HG03460 (cell line): ENCODE measurements around the gene AKAP13.

Experiments used
- ATAC-seq: cut with Tn5 transposase; IDR thresholded peaks from one replicate; pipeline ENCODE4 v1.9.1; 2021; ENCODE audit not compliant: unreplicated experiment

AKAP13 gene

DNA sequence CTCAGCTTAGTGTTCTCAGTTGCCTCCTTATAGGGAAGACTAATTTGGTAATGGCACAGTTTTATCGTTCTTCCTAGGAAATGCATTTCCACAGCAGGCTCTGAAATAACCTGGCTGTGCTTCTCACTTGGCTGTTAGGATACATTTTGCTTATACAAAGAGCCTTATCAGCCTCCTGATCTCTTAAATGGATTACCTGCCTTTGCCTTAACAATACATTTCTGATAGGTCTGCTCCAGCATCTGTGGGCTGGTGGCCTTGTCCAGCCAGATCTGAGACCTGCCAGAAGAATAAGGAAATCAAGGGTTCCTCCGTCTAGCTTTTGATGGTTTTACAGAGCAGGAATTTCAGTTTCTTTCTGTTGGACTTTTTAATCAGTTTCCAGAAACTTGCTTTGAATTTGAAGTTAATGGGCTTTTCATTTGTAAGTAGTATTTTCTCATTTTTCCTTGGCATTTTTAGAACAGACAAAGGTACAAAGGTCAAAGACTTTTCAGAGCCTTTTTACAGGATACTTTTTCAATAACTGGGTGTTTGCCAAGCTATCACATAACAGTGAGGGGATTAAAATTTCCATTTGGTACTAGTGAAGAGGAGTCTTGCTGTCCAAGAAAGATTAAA is 116.3 kb downstream of the AKAP13 start:
- ATAC-seq: no peak

DNA sequence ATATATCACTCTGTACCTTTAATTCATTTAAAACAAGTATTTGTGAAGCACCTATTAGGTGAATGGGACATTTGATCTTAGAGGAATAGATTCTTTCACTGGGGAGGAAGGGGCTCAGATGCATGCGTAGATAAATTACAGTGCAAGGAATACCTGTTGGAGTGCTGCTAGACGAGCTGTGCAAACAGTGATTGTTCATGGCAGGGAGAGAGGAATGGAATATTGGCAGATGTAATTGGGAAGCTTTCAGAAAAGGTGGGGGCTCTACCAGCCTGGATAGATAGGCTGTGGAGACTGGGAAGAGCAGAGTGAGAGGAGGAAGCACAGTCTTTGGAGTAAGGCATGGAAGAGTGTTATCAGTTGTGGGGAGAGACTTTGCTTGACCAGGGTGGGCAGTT is 116.8 kb downstream of the AKAP13 start:
- no peak for ATAC-seq

GRCh38 chr15:85498471-85498870 is 118.1 kb downstream of the AKAP13 start:
- ATAC-seq: no peak

DNA sequence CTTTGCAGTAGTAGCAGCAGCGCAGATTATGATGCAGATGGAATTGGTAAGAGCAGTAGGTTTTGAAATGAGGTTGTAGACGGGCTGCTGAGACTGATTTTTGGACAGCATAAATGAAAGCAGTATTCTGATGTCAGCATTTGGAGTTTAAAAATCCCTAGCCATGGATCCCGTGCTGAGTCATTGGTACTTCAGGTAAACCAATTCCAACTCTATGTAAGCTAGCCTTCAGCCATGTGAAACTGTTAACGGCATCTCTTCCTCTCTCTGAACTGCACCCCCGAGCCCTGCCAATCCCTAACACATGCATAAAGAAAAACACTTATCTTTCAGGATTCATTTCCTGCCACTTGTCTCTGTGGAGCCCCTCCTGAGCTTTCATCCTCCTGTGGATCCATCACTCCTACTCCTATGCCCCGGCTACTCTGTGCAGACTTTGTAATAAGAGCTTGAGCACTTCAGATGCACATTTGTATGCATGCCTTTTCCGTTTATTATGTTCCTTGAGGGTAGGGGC is 119.0 kb downstream of the AKAP13 start:
- no peak for ATAC-seq

DNA sequence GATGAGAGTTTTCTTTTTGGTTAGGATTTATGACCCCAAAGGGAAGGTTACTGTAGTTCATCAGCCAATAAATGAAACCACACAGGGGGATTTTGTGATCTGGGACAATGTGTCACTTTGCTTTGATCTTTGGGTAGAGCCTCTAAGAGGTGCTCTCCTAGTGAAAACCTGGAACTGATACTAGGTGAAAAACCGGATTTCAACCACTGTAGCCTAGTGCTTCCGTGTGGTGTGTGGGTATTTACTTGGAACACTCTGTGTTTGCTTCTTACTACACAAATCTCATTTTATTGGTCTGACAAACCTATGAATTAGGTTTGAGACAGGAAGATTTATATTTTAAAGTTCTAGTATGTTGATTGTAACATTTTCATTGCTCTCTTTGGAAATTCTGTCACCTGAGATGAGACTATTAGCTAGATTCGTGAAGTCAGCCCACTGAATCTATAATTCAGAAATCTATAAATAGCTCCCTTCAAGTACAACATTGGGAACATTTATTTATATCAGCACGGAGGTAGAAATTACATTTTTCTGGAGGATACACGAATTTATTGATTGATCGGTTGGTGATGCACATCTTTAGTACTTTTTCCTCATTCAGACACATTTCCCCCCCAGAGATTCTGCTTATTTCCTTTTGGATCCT is 119.8 kb downstream of the AKAP13 start:
- ATAC-seq: no peak

DNA sequence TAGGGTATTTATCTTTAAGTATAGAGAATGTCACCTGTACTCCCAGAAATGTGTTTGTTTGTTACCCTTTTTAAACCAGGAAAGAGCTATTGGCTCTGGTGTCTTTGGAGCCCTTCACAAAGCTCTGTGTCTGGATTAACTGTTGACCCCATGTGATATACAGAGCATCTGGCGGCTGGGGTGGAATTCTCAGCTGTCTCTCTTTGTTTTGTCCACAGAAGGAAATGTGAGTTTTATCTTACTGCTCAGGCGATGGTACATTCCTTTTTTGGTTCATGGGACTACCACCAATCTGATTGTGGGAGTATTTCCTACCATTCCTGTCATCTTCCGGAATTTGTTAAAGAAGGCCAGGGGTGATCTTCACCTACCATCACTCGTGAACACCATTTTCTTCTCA is 120.3 kb downstream of the AKAP13 start:
- no peak for ATAC-seq

- ATAC-seq: no peak
Measured at GRCh38 chr15:85501574-85501973, 121.2 kb downstream of the AKAP13 start.

DNA sequence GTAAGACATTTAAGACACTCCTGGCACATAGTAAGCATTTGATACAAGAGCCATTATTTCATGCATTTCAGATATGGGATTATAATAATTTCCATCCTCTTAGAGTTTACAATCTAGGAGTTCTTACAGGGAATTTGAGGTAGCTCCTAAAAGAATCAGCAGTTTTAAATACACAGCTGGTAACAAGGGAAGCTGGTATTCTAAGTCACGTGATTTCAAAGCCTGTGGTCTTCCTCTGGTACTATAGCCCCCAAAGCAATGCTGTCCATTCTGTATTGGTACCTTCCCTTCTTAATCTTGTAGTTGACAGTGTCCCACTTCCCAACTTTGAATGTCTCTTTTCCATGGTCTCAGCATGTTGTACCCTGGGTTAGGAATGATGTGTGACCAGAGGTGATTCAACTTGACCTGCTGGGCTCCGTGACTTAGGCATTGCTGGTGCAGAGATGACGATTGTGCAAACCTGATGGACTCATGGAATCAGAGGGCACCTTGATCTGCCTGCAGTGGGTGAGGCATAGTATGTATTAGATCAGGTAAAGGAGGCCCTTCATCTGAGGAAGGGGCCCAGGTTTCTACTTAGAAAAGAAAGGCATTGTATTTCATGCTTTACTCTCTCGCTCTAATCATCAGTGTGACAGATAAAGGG is 122.9 kb downstream of the AKAP13 start:
- ATAC-seq: no peak

DNA sequence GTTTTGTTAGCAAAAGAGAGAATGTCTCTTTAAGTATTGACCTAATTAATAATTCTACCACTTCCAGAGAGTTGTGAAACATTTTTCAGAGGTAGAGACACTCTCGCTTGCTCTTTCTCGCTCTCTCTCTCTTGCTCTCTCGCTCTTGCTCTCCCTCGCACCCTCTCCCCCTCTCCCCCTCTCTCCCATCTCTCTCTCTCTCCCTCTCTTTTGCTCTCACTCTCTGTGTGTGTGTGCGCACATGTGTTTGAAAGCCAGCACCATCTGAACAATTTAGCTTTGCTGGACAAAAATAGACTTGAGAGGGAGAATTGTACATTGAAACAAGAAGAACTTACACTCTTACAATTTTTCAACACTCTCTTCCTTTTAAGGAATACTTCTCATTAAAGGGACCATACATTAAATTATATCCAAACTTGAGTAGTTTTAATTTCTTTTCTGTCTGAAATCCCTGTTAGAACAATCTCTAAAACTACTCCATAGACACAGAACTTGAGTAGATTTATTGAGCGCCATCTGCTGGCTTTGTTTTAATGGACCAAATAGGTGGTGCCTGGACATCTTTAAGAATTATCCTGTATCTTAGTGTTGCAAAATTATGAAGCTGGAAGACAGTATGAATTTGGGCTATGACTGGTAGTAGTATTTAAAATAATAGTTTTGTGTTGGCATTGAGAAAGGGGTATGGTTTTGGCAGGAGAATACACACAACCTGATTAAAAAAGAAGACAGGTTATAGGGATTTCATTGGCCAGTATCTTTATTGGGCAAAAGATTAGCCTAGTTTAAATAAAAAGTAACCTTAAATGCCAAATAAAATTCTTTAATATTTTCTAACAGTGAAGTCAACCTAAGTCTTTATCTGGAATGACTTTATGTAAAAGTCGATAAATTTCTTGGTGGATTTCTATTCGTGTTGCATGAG is 124.6 kb downstream of the AKAP13 start:
- no peak for ATAC-seq

- ATAC-seq: no peak
Measured at GRCh38 chr15:85507114-85507513, 126.7 kb downstream of the AKAP13 start.

DNA sequence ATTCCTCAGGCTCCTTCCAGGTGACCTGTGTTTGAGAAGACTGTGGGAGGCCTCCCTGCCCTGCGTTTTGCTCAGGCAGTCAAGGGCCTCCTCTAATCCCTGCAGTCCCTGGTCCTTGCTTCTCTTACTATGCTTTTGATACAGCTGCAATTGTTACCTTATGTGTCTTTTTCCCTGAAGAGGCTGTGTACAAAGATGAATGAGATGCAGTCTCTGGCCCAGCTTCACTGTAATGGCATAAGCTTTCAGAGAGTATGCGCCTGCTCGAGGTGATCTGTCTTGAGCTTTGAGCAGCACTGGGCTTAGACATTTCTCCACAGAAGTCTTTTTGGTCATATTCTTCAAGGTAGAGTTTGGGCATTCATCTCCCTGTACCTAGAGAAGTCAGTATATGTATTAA is 129.6 kb downstream of the AKAP13 start:
- no peak for ATAC-seq

DNA sequence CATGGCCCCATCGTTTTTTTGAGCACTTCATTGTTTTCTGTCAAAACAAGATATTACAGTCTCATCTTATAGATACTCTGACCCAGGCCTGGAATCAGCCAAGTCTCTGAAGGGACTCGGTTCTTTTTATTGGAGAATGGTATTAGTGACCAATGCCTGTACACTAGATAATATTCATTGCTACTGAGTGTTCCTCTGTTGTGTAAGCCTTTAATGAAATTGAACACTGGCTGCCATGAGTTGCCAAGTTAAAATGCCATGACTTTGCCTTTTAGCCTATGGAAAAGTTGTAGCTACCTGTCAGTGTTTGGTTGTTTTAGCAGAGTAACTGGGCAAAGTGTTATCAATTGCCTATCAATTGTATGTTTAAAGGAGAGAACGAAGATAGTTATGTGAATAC is 134.0 kb downstream of the AKAP13 start:
- no peak for ATAC-seq

DNA sequence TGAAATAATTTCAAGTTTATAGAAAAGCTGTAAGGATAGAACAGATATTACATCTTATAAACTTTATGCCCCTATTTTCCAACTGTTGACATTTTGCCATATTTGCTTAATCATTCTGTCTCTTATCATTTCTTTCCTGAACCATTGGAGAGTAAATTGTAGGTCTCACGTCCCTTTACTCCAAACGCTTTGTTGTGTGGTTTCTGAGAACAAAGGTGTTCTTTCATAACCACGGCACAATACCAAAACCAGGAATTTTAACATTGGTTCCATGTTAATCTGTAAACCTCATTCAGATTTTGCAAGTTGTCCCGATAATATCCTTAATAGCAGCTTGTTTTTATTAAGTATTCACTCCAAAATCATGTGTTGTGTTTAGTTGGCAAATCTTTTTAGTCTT is 134.8 kb downstream of the AKAP13 start:
- ATAC-seq: no peak

DNA sequence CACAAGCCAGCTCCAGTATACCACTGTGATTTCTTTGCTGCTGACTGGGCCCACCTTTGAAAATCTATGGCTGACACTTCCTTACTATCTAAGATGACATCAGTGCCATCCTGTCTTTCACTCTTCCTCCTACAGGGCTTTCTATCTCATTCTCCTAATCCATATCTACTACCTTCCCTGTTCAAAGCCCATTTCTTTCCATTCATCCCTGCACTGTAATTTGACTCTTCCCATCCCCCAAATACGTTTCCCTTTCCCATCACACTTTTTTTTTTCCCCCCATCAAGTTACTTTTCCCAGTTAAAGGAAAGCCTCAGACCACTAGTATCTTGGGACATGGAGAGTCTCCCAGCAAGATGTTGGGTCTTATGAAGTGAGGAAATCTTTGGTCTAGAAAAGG is 136.7 kb downstream of the AKAP13 start:
- no peak for ATAC-seq

GRCh38 chr15:85518979-85519761 is 138.8 kb downstream of the AKAP13 start:
- no peak for ATAC-seq

DNA sequence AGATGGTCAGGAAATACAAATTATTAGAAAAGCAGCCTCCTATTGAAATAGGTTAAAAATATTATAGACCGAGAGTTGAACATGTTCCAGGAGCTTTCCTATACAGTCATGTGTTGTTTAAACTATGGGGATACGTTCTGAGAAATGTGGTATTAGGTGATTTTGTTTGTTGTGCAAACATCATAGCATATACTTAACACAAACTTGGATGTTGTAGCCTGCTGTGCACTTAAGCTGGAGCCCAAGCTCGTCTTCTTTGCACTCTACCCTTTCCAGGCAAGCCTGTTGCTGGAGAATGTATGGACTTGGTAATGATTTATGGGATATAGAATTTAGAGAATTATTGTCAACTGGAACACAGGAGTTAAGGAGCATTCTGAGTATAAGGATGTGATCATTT is 140.2 kb downstream of the AKAP13 start:
- no peak for ATAC-seq

GRCh38 chr15:85523530-85523929 is 143.1 kb downstream of the AKAP13 start:
- no peak for ATAC-seq

- no peak for ATAC-seq
Measured at GRCh38 chr15:85525755-85526154, 145.4 kb downstream of the AKAP13 start.

- ATAC-seq: no peak
Measured at GRCh38 chr15:85527895-85528294, 147.5 kb downstream of the AKAP13 start.

DNA sequence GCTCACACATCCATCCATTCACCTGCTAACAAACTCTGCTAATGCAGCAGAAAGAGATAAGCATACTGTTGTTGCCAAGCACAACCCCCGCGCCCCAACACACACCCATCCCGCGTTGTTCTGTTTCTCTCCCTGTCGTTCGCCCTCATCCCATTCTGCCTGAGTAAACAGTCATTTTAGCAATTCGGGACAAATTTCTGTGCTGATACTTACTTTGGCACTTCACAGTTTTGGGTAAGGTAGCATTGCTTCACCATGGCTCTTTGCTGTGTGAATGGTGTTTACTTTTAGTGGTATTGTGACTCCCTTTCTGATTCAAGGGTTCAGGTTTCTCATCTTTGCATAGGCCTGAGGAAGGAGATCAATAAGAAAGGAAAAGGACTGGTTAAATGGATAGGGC is 149.7 kb downstream of the AKAP13 start:
- no peak for ATAC-seq

GRCh38 chr15:85531083-85531482 is 150.7 kb downstream of the AKAP13 start:
- ATAC-seq: no peak
